ENCODE data around the gene TXLNB.

- TF ChIP-seq CTCF (conservative IDR thresholded peaks at IDR 0.05; ENCODE audit: low read length), result no peak
- no peak for TF ChIP-seq EZH2phosphoT487 (IDR thresholded peaks at IDR 0.05; ENCODE audit: borderline replicate concordance, low read depth, low read length)
Observed at GRCh38 chr6:139306291-139306981, 14.6 kb upstream of the TXLNB start.

Measured in OCI-LY7 (cell line).